Fibroblast of pulmonary artery (primary cell): ENCODE measurements around the gene BFSP2.
"Not testable (repeated sequence)": the region's sequence is repeated elsewhere in the genome, so short reads cannot be mapped to it uniquely, and the experiment has no call there.

Experiments
- DNase-seq: peaks from one replicate; pipeline ENCODE4 v3.0.0-alpha.2; 2010; ENCODE audit warnings: low read depth
- H3K4me3 ChIP-seq: replicated peaks from 2 replicates; pipeline ENCODE4 v1.5.1; 2011; ENCODE audit warnings: low read depth, mild to moderate bottlenecking, control low read depth, low read length, moderate library complexity
- TF ChIP-seq, protein P1 (sequence below): IDR thresholded peaks from 2 replicates; pipeline ENCODE4 v1.5.1; 2011; ENCODE audit warnings: mild to moderate bottlenecking, control low read depth, low read length, inconsistent platforms; ENCODE audit errors: missing control alignments

Gene BFSP2

DNA sequence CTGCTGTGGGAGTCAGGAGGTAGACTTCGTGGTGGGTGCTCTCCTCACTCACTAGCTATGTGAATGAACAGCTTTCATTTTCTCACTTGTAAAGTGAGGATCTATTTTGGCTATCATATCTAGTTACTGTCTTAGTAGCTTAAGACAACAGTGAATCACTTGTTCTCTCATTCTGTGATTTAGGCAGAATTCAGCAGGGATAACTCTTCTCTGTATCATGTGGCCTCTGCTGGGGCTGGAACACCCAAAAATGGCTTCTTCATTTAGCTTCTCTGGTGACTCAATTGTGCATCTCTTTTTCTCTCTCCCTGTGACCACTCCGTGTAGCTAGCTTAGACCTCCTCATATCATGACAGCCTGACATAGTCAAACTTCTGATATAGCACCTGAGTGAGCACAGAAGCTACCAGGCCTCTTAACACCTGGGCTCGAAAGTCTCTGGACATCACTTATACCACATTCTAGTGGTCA lies 68.4 kb downstream of the BFSP2 start:
- DNase-seq = no peak
- TF ChIP-seq, protein P1, sequence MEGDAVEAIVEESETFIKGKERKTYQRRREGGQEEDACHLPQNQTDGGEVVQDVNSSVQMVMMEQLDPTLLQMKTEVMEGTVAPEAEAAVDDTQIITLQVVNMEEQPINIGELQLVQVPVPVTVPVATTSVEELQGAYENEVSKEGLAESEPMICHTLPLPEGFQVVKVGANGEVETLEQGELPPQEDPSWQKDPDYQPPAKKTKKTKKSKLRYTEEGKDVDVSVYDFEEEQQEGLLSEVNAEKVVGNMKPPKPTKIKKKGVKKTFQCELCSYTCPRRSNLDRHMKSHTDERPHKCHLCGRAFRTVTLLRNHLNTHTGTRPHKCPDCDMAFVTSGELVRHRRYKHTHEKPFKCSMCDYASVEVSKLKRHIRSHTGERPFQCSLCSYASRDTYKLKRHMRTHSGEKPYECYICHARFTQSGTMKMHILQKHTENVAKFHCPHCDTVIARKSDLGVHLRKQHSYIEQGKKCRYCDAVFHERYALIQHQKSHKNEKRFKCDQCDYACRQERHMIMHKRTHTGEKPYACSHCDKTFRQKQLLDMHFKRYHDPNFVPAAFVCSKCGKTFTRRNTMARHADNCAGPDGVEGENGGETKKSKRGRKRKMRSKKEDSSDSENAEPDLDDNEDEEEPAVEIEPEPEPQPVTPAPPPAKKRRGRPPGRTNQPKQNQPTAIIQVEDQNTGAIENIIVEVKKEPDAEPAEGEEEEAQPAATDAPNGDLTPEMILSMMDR = no peak
- no peak overlapping the region for H3K4me3 ChIP-seq

DNA sequence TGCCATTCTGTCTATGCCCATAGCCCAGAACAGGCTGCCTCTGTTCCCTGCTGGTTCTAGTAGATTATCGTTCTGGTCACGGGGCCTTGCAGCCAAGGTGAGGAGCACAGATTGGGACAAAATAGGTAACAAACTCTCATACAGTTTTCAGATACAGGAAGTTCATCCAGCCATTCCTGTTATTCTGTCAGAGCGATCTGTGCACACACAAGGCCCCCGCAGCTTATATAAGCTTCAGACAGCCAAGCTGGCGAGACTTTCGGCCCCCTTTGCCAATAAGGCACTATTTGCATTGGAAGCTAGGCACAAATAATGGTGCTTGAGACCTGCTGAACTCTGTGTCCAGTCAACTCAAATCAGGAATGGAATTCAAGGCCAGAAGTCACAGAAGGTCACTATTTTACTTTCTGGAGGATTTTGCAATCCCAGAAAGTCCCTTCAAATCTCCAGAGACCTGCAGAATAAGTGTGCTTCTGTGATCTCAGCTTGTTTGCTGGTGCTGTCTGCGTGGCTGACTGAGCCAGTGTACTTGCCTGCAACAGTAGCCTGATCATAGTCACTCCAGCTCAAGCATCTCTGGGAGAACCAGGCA lies 69.4 kb downstream of the BFSP2 start:
- H3K4me3 ChIP-seq = no peak overlapping the region
- TF ChIP-seq, protein P1 = no peak
- peak; percentile 76 for DNase-seq

DNA sequence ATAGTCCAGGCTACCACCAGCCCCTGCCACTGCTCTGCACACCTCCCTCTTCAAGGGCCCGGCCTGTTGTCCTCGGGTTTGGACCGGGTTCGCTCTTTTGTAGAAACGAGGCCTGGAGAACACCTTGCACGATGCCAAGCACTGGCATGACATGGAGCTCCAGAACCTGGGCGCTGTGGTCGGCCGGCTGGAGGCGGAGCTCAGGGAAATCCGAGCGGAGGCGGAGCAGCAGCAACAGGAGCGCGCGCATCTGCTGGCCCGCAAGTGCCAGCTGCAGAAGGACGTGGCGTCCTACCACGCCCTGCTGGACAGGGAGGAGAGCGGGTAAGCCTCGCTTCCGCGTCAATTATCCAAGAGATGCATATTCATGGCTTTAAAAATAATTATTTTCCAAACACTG lies 72.4 kb downstream of the BFSP2 start:
- no peak overlapping the region for H3K4me3 ChIP-seq
- no peak for DNase-seq
- TF ChIP-seq, protein P1 = no peak

DNA sequence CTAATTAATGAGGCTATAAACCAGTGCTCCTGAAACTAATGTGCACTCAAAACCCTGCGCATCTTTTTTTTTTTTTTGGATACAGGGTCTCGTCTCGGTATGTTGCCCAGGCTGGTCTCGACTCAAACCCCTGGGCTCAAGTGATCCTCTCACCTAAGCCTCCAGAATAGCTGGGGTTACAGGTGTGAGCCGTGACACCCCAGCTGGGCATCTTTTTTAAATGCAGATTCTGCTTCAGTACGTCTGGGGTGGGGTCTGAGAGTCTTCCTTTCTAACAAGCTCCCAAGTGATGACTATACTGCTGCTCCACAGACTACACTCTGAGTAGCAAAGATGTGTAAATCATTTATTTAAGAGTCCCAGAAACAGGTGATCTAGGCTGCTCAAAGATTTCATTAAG lies 73.0 kb downstream of the BFSP2 start:
- DNase-seq = no peak
- H3K4me3 ChIP-seq = no peak overlapping the region
- TF ChIP-seq, protein P1 = no peak

DNA sequence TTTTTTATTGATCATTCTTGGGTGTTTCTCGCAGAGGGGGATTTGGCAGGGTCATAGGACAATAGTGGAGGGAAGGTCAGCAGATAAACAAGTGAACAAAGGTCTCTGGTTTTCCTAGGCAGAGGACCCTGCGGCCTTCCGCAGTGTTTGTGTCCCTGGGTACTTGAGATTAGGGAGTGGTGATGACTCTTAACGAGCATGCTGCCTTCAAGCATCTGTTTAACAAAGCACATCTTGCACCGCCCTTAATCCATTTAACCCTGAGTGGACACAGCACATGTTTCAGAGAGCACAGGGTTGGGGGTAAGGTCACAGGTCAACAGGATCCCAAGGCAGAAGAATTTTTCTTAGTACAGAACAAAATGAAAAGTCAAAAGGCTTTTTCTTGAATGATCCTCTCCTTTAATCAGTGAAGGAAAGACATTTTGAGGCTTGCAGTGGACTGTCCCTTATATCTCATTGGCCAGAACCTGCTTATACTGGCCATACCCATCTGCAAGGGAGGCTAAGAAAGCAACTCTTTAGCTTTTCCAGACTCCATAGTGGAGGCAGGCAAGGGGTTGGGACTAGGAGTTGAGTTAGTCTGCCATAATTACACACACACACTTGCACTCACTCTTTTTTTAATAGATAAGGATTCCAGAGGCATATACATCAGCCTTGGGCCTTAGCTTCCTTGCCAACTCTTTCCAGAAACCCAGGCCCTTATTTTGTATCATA lies 73.8 kb downstream of the BFSP2 start:
- not testable (repeated sequence) for DNase-seq, H3K4me3 ChIP-seq

DNA sequence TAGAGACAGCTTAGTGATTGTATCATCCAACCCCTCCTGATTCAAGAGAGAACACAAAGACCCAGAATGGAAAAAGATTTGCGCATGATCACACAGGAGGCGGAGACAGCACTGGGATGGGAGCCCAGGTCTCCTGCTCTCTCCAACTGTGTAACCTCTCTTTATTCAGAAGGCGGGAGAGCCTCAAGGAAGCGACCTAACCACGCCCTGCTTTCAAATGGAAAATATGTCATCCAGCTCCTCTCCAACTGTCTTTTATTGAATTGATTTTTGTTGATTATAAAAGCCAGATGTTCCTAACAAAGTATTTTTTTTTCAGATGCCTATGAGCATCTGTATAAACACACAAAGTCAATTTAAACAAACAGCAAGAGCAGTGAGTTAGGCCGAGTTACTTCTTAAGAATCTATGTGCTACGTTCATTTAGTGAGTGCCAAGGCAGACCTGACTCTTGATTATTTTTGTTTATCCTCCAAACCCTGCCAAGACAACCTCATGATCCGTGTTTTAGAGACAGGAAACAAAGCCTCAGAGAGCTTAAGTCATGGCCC lies 74.5 kb downstream of the BFSP2 start:
- TF ChIP-seq, protein P1 = no peak
- H3K4me3 ChIP-seq = no peak overlapping the region
- DNase-seq = peak; percentile 50

DNA sequence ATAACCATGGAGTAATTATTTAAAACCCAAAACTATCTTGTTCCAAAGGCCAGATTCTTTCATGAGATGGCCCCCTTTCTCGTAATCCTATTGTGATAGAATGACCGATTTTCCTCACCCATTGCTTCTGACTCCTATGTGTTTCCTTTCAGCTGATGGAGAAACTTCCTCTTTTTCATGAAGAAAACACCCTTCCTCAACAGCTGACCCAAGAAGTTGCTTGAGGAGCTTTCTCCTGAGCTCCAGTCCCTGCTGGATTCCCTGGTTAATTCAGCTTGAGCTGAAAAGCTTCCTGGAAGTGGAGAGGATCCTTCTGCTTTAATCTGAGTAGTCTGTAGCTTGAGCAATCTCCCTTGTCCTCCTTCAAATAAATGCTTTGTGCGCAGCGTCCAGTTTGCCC lies 75.0 kb downstream of the BFSP2 start:
- TF ChIP-seq, protein P1 = no peak

More for the DNA sequence above, 75.0 kb downstream of the BFSP2 start:
- DNase-seq = no peak
- H3K4me3 ChIP-seq = no peak overlapping the region
